GM18519 (cell line): ENCODE measurements around the gene CC2D1A.

Experiments used
- ATAC-seq: cut with Tn5 transposase; IDR thresholded peaks from one replicate; pipeline ENCODE4 v1.9.1; 2021; ENCODE audit warnings: mild to moderate bottlenecking, moderate library complexity; ENCODE audit not compliant: unreplicated experiment, low FRiP score

Gene CC2D1A

GRCh38 chr19:13975870-13976269 is 69.9 kb downstream of the CC2D1A start:
- ATAC-seq = no peak

- no peak for ATAC-seq
Observed at GRCh38 chr19:13976446-13976845, 70.4 kb downstream of the CC2D1A start.

- no peak for ATAC-seq
Observed at GRCh38 chr19:13977803-13978202, 71.8 kb downstream of the CC2D1A start.

GRCh38 chr19:13978351-13979243 is 72.6 kb downstream of the CC2D1A start:
- ATAC-seq = no peak

GRCh38 chr19:13979244-13979615 is 73.2 kb downstream of the CC2D1A start:
- ATAC-seq = no peak

GRCh38 chr19:13979686-13980085 is 73.7 kb downstream of the CC2D1A start:
- no peak for ATAC-seq

GRCh38 chr19:13980340-13980739 is 74.3 kb downstream of the CC2D1A start:
- no peak for ATAC-seq
